ENCODE results near the gene RUSF1.

Gene RUSF1

GRCh38 chr16:31440516-31441184 lies 67.5 kb downstream of the RUSF1 start:
- DNase-seq, result no peak

- no peak for DNase-seq
Measured at GRCh38 chr16:31439519-31439918, 68.7 kb downstream of the RUSF1 start.

Data from NCI-H2107 (cell line).